GM12878 (cell line): ENCODE results near the gene GKN1. TPM values are rescaled to one million over a fixed set of nuclear protein-coding genes. Genes with fewer than 3 reads are reported as not detected.

Experiments
- ATAC-seq: fragments of 200-7000 bp; cut with Tn5 transposase; 3 replicates; pipeline ENCODE4 v1.9.1; 2020; ENCODE audit warnings: mild to moderate bottlenecking, moderate library complexity
- BruUV-seq: library from RNA; stranded (reverse); fragments of 400-500 nt; replicated peaks from 2 replicates; lab custom pipeline; 2021; lab: Mats Ljungman, UMichigan
- CTCF ChIA-PET: fragments of 300-600 bp; sonication (Branson Sonifier 250); formaldehyde crosslinking; extraction: SDS; loops from one replicate; lab custom pipeline; 2021; ENCODE audit warnings: inconsistent platforms; lab: Yijun Ruan, JAX
- POLR2A ChIA-PET: fragments of 350-600 bp; formaldehyde crosslinking; extraction: SDS; loops from one replicate; lab custom pipeline; 2021; ENCODE audit warnings: inconsistent platforms; lab: Charles Lee
- RAD21 ChIA-PET: fragments of 300-600 bp; sonication (Branson Sonifier 250); formaldehyde crosslinking; loops from one replicate; lab custom pipeline; 2023; ENCODE audit warnings: antibody characterized with exemption; ENCODE audit not compliant: unreplicated experiment; lab: Charles Lee
- SMC1A ChIA-PET: fragments of 300-600 bp; sonication (Branson Sonifier 250); formaldehyde crosslinking; loops from one replicate; lab custom pipeline; 2023; ENCODE audit not compliant: unreplicated experiment, uncharacterized antibody; lab: Charles Lee
- DNase-seq: peaks from one replicate; pipeline ENCODE4 v3.0.0-alpha.2; 2011; ENCODE audit warnings: low read depth, low spot score
- FAIRE-seq: peaks from 3 replicates; lab custom pipeline; 2011; peaks lifted over from hg19 to GRCh38; lab: Jason Lieb, UNC
- H2AFZ ChIP-seq: 2 replicates; pipeline ENCODE4 v1.6.0; 2011; ENCODE audit warnings: low read depth, low read length, control low read depth; ENCODE audit not compliant: control insufficient read depth
- H3K27ac ChIP-seq: 2 replicates; pipeline ENCODE4 v1.5.1; 2011; ENCODE audit warnings: control low read depth; ENCODE audit not compliant: control insufficient read depth, insufficient read depth
- H3K27me3 ChIP-seq, 2 experiments: replicated peaks in 1 of 2; 2 replicates each; pipeline versions ENCODE4 v1.6.0 to v1.6.1; 2011; ENCODE audit warnings: low read length in 1 of 2; ENCODE audit not compliant: control insufficient read depth in 2 of 2, insufficient read depth in 2 of 2
- H3K36me3 ChIP-seq, 2 experiments: 2 replicates each; pipeline ENCODE4 v1.5.1; 2011; ENCODE audit warnings: low read length in 1 of 2; ENCODE audit not compliant: control insufficient read depth in 2 of 2, insufficient read depth in 2 of 2
- H3K4me1 ChIP-seq: 2 replicates; pipeline ENCODE4 v1.6.1; 2011; ENCODE audit warnings: mild to moderate bottlenecking, low read length, moderate library complexity, mixed read lengths; ENCODE audit not compliant: control insufficient read depth, insufficient read depth
- H3K4me2 ChIP-seq: 2 replicates; pipeline ENCODE4 v1.6.0; 2011; ENCODE audit warnings: control low read depth; ENCODE audit not compliant: control insufficient read depth, insufficient read depth
- H3K4me3 ChIP-seq: fragments of 200-600 bp; sonication (generic); 2 replicates; pipeline ENCODE4 v1.5.1; 2016
- H3K79me2 ChIP-seq: 2 replicates; pipeline ENCODE4 v1.6.0; 2011; ENCODE audit warnings: low read length; ENCODE audit not compliant: control insufficient read depth, insufficient read depth
- H3K9ac ChIP-seq: 2 replicates; pipeline ENCODE4 v1.8.0; 2011; ENCODE audit warnings: low read length, control low read depth, mixed read lengths; ENCODE audit not compliant: control insufficient read depth, insufficient read depth
- H3K9me3 ChIP-seq: replicated peaks from 3 replicates; pipeline ENCODE4 v1.5.1; 2011; ENCODE audit warnings: mild to moderate bottlenecking, low read length; ENCODE audit not compliant: control insufficient read depth, insufficient read depth
- H4K20me1 ChIP-seq: 2 replicates; pipeline ENCODE4 v1.6.0; 2011; ENCODE audit not compliant: control insufficient read depth, insufficient read depth
- ATF7 ChIP-seq: fragments of 450-650 bp; IDR thresholded peaks from 2 replicates; pipeline ENCODE4 v1.6.1; 2016; ENCODE audit warnings: low read depth, mild to moderate bottlenecking
- FOS ChIP-seq: IDR thresholded peaks from 3 replicates; pipeline ENCODE4 v1.6.1; 2011; ENCODE audit warnings: borderline replicate concordance; ENCODE audit not compliant: insufficient read length; ENCODE audit errors: extremely low read depth
- GATAD2B ChIP-seq: fragments of 450-650 bp; conservative IDR thresholded peaks from 2 replicates; pipeline ENCODE4 v1.6.1; 2017; ENCODE audit warnings: low read depth, mild to moderate bottlenecking, moderate library complexity
- HDGF ChIP-seq: fragments of 450-650 bp; IDR thresholded peaks from 2 replicates; pipeline ENCODE4 v1.6.1; 2016; ENCODE audit warnings: antibody characterized with exemption
- KAT2A ChIP-seq: conservative IDR thresholded peaks from 2 replicates; pipeline ENCODE4 v1.6.1; 2011; ENCODE audit warnings: low read depth, low read length; ENCODE audit not compliant: control insufficient read depth
- PKNOX1 ChIP-seq: fragments of 450-650 bp; IDR thresholded peaks from 2 replicates; pipeline ENCODE4 v1.6.1; 2016; ENCODE audit warnings: mild to moderate bottlenecking
- RFX5 ChIP-seq: IDR thresholded peaks from 2 replicates; pipeline ENCODE4 v1.6.1; 2011; ENCODE audit warnings: low read depth, low read length, improper control_type of control experiment
- SIX5 ChIP-seq: IDR thresholded peaks from 2 replicates; pipeline ENCODE4 v1.6.1; 2011; ENCODE audit warnings: mild to moderate bottlenecking, low read depth, low read length, moderate library complexity; ENCODE audit not compliant: severe bottlenecking
- SMARCA5 ChIP-seq: fragments of 450-650 bp; IDR thresholded peaks from 2 replicates; pipeline ENCODE4 v1.6.1; 2017; ENCODE audit warnings: mild to moderate bottlenecking
- SMC3 ChIP-seq: IDR thresholded peaks from 2 replicates; pipeline ENCODE4 v1.6.1; 2011; ENCODE audit warnings: low read length, improper control_type of control experiment, borderline replicate concordance
- TCF7 ChIP-seq: IDR thresholded peaks from 2 replicates; pipeline ENCODE4 v1.6.1; 2014; ENCODE audit warnings: antibody characterized with exemption, borderline replicate concordance
- ZNF384 ChIP-seq: IDR thresholded peaks from 2 replicates; pipeline ENCODE4 v1.6.1; 2012; ENCODE audit warnings: low read depth, mild to moderate bottlenecking, low read length, improper control_type of control experiment, borderline replicate concordance
- WGBS: methylation state at CpG from one replicate; pipeline ENCODE4 v1.1.6; 2016; ENCODE audit warnings: low lambda C conversion rate; ENCODE audit not compliant: insufficient replicate concordance, insufficient coverage; ENCODE audit errors: missing lambda C conversion rate; 5-methylcytosine and 5-hydroxymethylcytosine counted together
- in situ Hi-C: fragments of 300-500 bp; cut with MboI; formaldehyde crosslinking; loops from 9 replicates; pipeline ENCODE4 v1.14.3; 2018; ENCODE audit warnings: mixed read lengths
- intact Hi-C: fragments of 100-400 bp; cut with micrococcal nuclease; formaldehyde crosslinking; loops from one replicate; pipeline ENCODE4 v1.14.2; 2022; ENCODE audit not compliant: unreplicated experiment
- polyA plus RNA-seq, 11 experiments: library from polyadenylated mRNA; depleted of rRNA in 4 of 11; unstranded in 6 of 11; stranded (reverse) in 5 of 11; fragments of >200 nt; fragmentation: Nextera tagmentation in 4 of 11; fragmentation: Illumina TruSeq in 1 of 11; extraction: Ambion mirVana in 4 of 11; extraction: Trizol in 1 of 11; gene quantifications; 1 replicate in 1 of 11; 2 replicates in 10 of 11; pipeline versions ENCODE4 v1.2.1 to v1.2.3, GENCODE V29; 2011 to 2016; ENCODE audit warnings: inconsistent platforms in 2 of 11, missing spikeins in 2 of 11, low read depth in 1 of 11
- total RNA-seq, 4 experiments: library from RNA; depleted of rRNA in 3 of 4; stranded (reverse); fragments of >200 nt in 3 of 4; fragmentation: Illumina TruSeq in 1 of 4; extraction: Trizol in 1 of 4; gene quantifications; 2 replicates each; pipeline versions ENCODE4 v1.2.1 to v1.2.3, GENCODE V29; 2013 to 2021
- TF ChIP-seq, protein P1 (sequence below): IDR thresholded peaks from 2 replicates; pipeline ENCODE4 v1.6.1; 2011; ENCODE audit warnings: borderline replicate concordance, low read depth, mild to moderate bottlenecking, moderate library complexity, low read length; ENCODE audit not compliant: insufficient read depth, poor library complexity, severe bottlenecking

The GKN1 gene
- total and polyA plus RNA-seq, 10 of the 15 experiments (the other 5 are each of a cell fraction or from before 2014, with no cell fraction given) = not detected

- Histone ChIP-seq H3K27me3 (no peaks in the 10 kb centered on the region; a peak in 2 of 4 replicates), H3K4me2 (no peak overlapping the region), H2AFZ (no peak overlapping the region), H3K9me3 (no peaks in the 10 kb centered on the region), H4K20me1 (no peaks in the 10 kb centered on the region), H3K4me3 (no peak overlapping the region)
- BruUV-seq = no TSS peak
- no peak for DNase-seq
- TF ChIP-seq, protein P1, sequence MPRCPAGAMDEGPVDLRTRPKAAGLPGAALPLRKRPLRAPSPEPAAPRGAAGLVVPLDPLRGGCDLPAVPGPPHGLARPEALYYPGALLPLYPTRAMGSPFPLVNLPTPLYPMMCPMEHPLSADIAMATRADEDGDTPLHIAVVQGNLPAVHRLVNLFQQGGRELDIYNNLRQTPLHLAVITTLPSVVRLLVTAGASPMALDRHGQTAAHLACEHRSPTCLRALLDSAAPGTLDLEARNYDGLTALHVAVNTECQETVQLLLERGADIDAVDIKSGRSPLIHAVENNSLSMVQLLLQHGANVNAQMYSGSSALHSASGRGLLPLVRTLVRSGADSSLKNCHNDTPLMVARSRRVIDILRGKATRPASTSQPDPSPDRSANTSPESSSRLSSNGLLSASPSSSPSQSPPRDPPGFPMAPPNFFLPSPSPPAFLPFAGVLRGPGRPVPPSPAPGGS = no peak
- TF ChIP-seq ZNF384 (no peak), ATF7 (no peak), HDGF (no peak), SIX5 (no peak), SMC3 (no peak), RFX5 (no peak), SMARCA5 (no peak), KAT2A (no peak), FOS (no peak), TCF7 (no peak), GATAD2B (no peak), PKNOX1 (no peak)
- TF ChIP-seq, all 136 proteins: peak for 0
- intact Hi-C loops (no loop called here), in situ Hi-C loops (no loop called here)
- POLR2A ChIA-PET = no interaction called here
- ATAC-seq (no peak), FAIRE-seq (no peak)
- Histone ChIP-seq H3K4me1 (no peaks in the 10 kb centered on the region), H3K79me2 (no peaks in the 10 kb centered on the region), H3K27ac (no peak overlapping the region), H3K36me3 (no peaks in the 10 kb centered on the region), H3K9ac (no peak overlapping the region)
- CTCF ChIA-PET = interaction anchor here (0.5 kb wide), 1 partner anchor 181 kb away, joined by 5 read pairs; no protein-coding TSS in a partner anchor
- SMC1A ChIA-PET = no interaction called here
- RAD21 ChIA-PET = no interaction called here
- WGBS = 47% methylated on average over 3 of the region's 3 CpGs
Measured at GRCh38 chr2:68931149-68931711, 43.2 kb upstream of the GKN1 start.
